Hindlimb muscle (tissue), 1 donor: ENCODE data around the gene SPPL2C. TPM values are rescaled to one million over a fixed set of nuclear protein-coding genes. Genes with fewer than 3 reads are reported as not detected.

Experiments
- DNase-seq: peaks from one replicate; pipeline ENCODE4 v3.0.0-alpha.2; 2013
- polyA plus RNA-seq: library from polyadenylated mRNA; unstranded; fragments of 120-200 nt; gene quantifications from one replicate; pipeline ENCODE4 v1.2.1, GENCODE V29; 2013; ENCODE audit not compliant: insufficient read length

The SPPL2C gene, protein sequence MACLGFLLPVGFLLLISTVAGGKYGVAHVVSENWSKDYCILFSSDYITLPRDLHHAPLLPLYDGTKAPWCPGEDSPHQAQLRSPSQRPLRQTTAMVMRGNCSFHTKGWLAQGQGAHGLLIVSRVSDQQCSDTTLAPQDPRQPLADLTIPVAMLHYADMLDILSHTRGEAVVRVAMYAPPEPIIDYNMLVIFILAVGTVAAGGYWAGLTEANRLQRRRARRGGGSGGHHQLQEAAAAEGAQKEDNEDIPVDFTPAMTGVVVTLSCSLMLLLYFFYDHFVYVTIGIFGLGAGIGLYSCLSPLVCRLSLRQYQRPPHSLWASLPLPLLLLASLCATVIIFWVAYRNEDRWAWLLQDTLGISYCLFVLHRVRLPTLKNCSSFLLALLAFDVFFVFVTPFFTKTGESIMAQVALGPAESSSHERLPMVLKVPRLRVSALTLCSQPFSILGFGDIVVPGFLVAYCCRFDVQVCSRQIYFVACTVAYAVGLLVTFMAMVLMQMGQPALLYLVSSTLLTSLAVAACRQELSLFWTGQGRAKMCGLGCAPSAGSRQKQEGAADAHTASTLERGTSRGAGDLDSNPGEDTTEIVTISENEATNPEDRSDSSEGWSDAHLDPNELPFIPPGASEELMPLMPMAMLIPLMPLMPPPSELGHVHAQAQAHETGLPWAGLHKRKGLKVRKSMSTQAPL
- polyA plus RNA-seq: not detected

DNA sequence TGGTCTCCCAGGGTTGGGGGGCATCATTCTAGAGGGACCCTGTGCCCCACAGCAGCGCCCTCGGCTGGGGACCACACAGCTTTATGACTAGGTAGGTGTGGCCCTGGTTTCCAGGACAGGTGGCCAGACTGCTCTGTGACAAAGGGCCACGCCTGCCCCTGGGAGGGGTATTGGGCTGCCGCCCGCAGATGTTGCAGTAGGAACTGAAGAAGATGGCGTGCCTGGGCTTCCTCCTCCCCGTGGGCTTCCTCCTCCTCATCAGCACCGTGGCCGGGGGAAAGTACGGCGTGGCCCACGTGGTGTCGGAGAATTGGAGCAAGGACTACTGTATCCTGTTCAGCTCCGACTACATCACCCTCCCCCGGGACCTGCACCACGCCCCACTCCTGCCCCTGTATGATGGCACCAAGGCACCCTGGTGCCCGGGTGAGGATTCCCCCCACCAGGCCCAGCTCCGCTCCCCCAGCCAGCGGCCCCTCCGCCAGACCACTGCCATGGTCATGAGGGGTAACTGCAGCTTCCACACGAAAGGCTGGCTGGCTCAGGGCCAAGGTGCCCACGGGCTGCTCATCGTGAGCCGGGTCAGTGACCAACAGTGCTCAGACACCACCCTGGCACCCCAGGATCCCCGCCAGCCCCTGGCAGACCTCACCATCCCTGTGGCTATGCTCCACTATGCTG is at the start of gene SPPL2C:
Gene SPPL2C, plus strand, starts transcription at position 187 of the 681 bp plus-strand sequence. Its CDS starts 26 bp downstream, at position 213.
- DNase-seq: no peak

DNA sequence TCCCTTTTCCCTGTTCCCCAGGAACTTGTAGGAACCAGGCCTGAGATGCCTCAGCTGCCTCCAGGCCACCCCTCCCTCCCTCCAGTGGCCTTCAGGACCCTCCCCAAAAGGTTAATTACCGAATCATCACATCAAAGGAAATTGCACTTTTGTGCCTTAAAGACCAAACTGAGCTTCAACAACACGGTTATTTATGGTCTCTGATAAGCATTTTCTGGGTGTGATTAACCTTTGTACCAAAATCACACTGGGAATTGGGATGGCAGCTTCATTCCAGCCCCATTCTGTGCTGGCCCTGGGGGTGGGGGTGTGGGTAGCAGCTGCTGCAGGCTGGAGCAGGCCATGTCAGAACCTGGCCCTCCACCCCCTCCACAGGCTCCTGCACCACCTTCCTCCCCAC is 43.9 kb upstream of the SPPL2C start:
- DNase-seq: no peak

DNA sequence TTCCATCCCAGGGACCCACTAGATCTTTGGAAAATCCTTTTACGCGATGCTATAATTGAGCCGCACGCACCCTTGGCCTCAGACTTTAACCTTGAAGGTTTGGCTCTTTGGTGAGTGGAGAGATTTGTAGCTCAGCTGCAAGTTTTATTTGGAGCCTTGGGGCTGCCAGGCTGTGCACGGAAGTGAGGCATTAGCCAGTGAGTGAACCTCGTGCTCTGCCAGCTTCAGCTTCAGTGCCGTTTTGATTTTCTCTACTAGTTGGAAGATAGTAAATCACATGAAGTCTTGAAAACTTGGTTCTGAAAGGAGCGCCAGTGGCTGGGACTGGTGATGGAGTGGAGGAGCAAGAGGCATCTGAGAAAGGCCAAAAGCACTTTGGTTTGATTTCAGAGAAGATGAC is 43.3 kb upstream of the SPPL2C start:
- DNase-seq: no peak

DNA sequence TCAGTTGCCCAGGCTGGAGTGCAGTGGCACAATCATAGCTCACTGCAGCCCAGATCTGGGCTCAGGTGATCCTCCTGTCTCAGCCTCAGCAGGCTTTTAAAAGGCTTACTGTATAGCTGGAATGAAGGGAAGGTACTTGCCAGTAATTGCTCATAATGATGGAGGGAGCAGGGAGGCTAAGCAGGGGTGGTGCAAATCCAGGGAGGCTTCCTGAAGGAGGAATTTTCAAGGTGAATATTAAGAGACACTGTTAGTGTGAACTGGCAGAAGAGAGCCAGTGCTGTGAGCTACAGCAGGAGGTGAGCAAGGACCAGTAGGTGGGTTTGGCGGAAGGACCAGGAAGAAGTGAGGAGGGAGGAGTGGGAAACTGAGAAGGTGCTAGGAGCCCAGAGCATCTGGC is 35.8 kb upstream of the SPPL2C start:
- DNase-seq: no peak

DNA sequence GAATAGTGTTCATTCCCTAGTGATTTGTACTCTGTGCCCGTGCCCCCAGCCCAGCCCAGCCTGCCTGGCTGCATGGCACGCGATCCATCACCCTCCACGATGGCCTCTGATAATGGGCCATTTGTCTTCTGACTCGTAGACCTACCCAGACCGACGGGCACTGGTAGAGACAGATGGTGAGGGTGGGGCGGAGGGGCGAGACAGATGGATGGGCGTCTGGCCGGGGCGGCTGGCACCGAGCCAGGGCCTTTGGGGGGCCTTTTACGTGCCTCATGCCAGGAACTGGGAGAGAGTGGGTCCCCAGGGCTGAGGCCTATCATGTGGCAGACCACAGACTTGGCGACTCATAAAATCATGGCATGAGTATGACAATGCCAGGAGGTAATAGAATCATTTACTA is 35.2 kb upstream of the SPPL2C start:
- DNase-seq: no peak

DNA sequence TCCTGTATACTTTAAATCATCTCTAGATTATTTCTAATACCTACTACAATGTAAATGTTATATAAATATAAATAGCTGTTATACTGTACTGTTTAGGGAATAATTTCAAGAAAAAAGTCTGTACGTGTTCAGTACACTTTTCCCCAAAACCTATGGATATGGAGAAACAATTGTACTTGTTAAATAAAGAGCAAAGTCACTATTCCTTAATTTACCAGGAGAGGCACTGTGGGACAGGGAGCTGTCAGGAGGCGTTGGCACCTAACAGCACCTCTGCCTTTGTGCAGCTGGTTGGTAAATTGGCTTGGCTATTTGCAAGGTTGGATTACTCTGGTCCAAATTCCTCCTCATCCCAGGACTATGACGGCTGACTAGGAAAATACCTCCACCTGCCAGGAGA is 32.6 kb upstream of the SPPL2C start:
- no peak for DNase-seq

DNA sequence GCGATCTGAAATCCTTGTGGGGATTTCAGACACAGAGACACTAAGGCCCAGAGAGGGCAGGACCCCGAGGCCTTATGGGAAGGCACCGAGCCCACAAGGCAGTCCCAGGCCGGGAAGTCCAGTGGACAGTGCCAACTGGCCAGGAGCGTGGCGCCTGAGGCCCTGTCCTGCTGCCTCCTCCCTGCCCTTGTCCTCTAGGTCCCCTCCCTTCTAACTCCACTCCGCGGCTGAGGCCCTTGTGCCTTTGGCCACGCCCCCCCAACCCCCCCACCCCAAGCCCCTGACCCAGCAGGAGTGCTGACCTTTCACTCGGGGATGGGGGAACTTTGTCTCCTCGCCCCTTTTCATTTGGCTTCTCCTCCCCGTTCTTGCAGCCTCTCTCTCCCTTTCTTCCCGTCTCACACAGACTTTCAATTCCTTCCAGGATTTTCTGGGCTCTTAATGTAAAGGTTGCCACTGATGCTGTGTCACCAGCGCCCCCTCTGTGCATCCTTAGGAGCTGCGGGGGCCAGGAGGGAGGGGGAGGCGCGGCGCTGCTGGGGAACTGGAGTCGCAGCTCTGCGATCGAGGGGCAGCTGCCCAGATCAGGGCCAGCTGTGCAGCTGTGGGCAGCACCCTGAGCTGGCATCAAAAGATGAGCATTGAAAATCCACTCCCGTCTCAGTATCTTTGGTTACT is 31.5 kb upstream of the SPPL2C start:
- DNase-seq: no peak

DNA sequence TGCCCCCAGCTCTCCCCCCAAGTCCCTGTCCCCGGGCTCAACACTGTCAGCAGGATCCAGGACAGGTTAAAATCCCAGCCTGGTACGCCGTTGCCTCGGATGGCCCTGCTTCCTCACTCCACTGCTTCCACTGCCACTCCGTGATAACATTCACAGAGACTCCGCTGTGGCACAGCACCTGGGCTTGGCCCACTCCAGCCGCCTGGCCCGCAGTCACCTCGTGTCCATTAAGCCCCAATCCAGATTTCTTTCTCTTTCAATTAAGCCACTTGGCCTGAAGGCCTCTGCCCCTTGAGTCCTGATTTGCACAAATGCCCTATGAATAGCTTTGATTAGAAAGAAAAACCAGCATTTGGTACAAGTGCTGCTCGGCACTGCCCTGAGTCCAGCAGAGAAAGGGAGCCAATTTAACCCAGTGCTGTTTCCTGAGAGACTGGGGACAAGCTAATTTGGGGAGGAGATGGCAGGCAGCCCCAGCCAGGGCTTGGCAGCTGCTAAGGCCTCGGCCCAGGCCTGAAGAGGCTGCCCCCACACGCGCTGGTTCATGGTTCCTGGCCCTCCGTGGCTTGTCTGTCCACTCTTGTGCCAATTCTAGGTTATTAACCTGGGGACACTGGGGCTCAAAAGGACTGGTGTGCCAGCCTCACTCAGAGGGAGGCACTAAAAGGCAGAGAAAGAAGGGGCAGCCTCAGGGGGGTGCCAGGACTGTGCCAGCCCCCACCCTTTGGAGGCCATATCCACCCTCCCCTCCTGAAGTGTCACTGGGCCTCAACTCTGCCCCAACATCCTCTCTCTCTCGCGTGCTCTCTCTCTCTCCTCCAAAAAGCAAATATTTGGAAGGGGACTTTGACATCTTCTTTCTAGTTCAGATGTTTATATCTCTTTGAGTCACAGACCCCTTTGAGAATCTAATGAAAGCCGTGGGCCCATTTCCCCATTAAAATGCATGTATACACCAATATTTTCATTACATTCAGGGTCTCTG is 29.8 kb upstream of the SPPL2C start:
- no peak for DNase-seq

DNA sequence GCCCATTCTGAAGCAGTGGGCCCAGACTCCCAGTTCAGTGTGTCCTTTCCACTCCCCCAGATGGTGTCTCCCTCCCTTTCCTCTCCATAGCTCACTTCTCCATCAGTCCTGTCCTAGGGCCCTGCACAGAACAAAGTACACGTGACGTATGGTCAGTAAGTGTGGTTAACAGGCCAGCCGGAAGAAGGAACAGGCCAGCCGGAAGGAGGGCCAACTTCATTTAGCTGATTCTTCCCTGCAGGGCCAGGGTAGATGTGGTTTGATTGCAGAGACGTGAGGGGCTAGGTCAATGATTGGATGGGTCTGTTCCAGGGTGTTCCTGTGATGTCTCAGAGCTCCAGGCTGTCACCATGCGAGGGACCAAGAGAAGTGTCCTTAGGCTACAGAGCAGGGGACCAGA is 28.9 kb upstream of the SPPL2C start:
- no peak for DNase-seq

DNA sequence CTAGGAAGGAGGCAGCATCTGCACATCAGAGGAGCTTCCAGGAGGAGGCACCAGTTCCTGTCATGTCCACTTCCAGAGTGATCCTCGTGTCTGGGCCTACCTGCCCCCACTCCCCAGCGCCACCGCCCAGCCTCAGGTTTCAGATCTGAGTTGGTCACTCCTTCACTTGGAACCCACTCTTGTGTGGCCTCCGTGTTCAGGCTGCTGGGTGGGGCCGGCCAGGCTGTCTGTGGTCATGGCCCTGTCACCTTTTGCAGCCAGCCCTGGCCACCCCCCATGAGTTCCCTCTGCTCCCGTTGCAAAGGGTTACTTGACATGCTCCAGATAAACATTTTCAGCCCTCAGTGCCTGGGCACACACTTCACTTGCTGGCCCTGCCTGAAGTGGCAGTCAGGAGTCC is 26.6 kb upstream of the SPPL2C start:
- no peak for DNase-seq

DNA sequence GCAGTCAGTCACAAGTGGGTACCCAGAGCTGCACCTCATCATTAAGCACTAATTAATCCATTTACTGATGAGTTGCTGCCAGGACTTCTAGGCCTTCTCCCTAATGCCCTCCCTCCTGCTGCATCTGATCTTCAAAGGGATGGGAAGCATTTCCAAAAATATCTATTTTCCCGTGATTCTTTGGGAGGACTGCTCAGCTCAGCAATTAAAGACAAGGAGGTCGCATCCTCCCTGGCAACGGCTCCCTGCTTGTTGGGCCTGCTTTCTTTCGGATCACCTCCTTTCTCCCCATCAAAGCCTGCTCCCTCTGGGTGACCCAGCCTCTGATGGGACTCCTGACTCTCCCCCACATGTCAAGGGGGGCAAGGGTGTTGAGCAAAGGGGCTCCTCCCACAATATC is 26.0 kb upstream of the SPPL2C start:
- no peak for DNase-seq

DNA sequence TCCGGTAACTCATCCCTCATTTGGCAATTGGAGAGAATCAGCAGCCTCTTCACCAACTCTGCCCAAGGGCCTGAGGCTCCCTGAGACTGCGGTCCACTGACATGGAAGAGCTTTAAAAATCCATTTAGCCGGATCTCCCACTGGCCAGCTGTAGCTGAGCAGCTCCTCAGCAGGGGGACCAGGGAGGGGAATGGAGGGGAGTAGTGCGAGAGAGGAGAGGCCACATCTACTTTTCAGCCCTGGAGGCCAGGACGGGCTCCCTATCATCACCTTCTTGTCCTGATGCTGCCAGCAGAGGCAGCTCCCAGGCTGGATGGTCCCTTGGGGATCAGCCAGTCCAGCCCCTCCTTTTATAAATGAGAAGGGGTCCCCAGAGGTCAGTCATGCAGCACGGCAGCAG is 25.0 kb upstream of the SPPL2C start:
- DNase-seq: no peak

DNA sequence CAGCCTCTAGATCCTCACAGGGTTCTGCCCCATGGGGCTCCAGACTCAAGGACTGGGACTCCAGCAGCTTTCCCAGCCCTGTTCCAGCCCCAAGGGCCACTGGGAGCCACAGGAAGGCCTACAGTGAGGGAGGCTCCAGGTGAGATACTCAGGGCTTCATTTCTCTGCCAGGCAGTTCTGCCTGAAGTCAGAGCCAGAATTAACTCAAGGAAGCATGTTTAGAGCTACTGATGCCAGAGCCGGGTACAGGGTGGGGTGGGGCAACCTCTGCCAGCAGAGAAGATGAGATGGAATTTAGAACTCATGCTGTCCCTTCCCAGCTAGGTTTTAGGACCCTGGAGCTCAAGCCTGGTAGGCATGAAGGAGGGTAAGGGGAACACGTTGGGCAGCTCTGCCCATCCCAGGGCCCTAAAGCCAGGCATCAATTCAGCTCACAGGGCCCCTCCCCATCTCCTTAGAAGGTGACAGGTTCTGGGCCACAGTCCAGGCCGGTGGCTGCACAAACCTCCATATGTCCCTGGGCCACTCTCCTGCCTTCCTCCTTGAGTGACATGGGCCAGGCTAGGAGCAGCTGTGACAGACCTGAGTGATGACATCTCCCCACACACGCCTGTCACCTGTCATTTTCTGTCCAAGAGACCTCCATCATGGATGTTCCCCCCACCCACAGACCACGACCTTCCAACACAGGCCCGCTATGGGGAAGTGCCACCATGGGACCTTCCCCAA is 24.5 kb upstream of the SPPL2C start:
- DNase-seq: no peak

DNA sequence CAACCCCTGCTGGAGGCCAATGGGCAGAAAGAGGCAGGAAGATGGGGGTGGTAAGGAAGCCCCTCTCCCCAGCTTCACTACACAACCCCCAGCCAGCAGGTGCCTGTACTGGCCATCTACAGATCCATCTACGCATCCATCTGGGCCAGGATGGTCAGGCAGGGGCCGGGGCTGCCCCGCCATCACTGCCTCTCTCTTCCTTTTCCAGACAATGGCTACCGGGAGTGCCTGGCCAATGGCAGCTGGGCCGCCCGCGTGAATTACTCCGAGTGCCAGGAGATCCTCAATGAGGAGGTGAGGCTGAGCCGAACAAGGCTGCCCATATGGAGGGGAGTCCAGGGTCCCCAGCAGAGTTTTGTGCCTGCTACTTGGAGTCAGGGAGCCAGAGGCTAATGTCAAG is 23.5 kb upstream of the SPPL2C start:
- no peak for DNase-seq

DNA sequence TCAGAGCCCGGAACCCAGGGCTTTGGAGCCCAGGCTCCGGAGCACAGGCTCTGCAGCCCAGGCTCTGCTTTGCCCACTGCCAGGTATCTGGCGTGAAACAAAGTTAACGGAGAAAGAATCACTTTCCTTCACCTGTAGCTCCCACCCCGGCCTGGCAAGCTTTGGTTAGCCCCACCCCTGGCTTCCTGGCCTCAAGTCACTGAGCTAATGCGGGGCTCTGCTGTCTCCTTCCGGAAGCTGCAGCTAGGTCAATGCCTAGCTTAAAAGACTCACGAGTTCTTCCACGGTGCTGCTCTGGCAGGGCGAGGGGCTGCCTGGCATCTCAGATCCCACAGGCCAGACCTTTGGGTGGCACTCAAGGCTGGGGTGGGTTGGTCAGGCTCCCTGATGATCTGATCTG is 21.1 kb upstream of the SPPL2C start:
- DNase-seq: no peak

DNA sequence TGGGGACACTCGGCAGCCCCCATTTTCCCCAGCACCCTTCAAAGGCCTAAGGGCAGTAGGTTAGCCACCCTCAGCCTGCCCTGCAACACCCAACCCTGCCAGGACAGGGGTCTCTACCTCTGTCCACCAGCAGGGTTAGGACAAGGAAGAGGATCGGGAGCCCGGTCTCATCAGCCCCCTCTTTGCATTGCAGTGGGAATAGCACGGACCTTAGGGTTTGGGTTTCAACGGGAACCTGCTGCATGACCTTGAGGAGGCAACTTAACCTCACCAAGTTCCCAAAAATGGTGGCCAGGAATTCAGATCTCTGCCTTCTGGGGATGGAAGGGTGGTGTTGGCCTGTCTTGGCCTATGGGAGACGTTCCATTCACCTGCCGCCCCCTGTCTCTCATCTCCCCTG is 20.2 kb upstream of the SPPL2C start:
- no peak for DNase-seq

DNA sequence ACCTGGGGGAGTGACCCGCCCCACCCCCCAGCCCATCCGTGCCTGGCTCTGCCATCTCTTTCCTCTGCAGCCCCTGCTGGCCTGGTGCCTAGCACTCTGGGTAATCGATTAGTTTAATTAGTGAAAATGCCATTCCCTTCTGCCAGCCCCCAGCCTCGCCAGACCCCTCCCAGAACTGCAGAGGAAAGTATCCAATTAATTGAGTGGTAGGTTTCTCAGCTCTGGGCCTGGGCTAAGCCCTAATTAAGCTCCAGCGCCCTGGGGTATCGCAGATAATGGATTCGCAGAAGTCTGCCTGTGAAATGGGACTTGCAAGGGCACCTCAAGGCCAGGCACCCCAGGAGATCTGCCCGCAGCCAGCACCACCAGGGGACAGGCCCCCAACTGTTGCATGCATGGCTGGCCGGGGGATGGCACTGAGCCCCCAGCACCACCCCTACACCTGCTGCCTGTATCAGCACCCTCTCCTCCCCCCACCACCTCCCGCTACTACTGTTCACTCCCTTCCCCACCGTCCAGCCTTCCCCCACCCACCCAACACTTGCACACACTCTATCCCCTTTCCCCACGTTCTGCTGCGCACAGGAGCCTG is 19.7 kb upstream of the SPPL2C start:
- DNase-seq: no peak

DNA sequence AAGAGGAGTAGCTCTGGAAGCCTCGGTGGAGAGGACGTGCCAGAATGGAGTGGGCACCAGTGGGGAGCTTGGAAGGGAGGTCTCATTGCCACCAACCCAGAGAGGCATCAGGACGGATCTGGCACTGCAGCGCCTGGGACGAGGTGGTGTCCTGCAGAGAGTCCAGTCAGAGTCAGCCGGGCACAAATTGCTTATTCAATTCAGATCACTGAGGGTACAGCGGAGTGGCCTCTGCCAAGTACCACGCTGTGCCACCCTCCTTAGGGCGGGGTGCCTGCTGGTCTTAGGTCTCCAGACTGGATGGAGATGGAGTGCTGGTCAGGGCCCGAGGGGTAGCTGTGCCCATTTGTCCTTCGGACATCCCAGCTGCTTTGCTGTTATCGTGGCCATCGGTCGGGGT is 18.9 kb upstream of the SPPL2C start:
- no peak for DNase-seq

DNA sequence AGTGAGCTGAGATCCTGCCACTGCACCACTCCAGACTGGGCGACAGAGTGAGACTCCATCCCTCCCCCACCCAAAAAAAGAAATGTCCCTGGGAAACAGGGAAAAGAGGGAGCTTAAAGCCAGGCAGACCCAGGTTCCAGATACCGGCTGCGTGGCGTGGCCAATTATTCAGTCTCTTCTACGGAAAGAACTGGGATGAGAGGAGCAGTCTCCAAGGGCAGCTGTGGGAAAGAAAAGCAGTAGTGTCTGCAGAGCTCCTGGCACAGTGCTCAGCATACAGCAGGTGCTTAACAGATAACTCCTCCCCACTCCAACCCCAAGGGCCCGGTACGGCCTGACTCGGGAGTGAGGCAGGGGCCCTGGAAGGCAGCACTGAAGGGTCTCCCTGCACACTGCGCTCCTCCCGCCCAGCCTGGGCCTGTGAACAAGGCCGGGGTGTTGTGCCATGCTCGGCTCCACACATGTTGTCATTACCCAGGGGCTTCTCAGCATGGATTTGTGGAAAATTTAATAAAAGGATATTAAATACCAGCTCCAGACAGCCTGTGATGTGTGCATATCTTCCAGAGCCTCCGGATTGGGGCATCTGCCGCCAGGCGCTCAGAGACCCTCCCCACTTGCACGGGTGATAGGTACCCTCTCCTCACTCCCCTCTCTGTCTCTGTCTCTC is 17.6 kb upstream of the SPPL2C start:
- no peak for DNase-seq

DNA sequence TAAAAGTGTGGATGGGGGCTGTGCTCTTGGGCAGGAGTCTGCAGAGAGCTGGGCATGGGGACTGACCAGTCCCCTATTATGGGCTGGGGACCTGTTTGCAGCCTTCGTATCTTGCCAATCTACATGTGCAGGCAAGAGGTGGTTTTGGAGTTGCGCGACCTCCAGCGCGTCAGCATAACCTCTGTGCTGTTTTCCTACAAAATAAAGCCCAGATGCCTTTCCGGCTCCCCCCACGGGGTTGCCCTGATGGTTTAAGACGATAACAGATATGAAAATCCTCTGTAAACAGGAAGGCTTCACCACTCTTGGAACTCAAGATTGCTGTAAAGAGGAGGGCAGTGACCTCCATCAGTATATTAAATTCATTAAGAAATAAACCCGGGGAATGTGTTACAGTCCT is 16.5 kb upstream of the SPPL2C start:
- DNase-seq: no peak
